ENCODE data around the gene SGPP2. TPM values are rescaled to one million over a fixed set of nuclear protein-coding genes. Genes with fewer than 3 reads are reported as not detected.

SGPP2 gene
- total and polyA plus RNA-seq, 2 donors (not counting 3 experiments of a cell fraction or from before 2014, with no cell fraction given): not detected

DNA sequence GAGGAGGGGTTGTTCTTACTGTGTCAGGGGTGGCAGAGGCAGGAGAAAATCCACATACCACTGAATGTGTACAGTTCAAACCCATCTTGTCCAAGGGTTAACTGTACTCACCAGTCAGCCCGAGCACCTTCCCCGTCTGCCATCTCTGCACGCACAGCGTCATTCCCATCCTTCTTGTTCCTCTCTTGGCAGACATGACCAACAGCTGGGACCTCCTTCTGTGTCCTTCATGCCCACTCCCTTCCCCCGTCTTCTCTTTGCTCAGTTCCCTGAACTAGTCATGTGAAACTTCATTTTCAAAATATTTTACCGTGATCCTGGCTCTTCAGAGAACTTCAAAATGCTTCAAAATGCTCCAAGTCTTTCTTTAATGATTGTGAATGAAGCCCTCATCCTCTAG is 139.6 kb downstream of the SGPP2 start:
- H3K4me1 ChIP-seq (ENCODE audit: control insufficient read depth, extremely low read depth, insufficient read depth, low read length): no peaks in the 10 kb centered on the region
- intact Hi-C loops (cut with micrococcal nuclease): no loop called here
- no peaks in the 10 kb centered on the region for H3K9me1 ChIP-seq (replicated peaks; ENCODE audit: control insufficient read depth, extremely low read depth, insufficient read depth, low read length)
- H3K9me3 ChIP-seq (replicated peaks; ENCODE audit: control insufficient read depth, insufficient read depth, low read length): no peaks in the 10 kb centered on the region
- H3K27me3 ChIP-seq (ENCODE audit: control insufficient read depth in 2 of 2, insufficient read depth in 2 of 2, low read length in 2 of 2): no peaks in the 10 kb centered on the region
- TF ChIP-seq FOS (IDR thresholded peaks at IDR 0.05; ENCODE audit: borderline replicate concordance, insufficient read depth, low read length) (no peak), POLR2A (IDR thresholded peaks at IDR 0.05; ENCODE audit: low read depth, low read length) (no peak)
- no peak overlapping the region for H3K27ac ChIP-seq (ENCODE audit: insufficient read depth, low read depth, low read length)
- no peak overlapping the region for H3K4me2 ChIP-seq (ENCODE audit: insufficient read depth, low read length)
- no peaks in the 10 kb centered on the region for H3K79me2 ChIP-seq (ENCODE audit: control insufficient read depth, insufficient read depth, low read length)
- no peak overlapping the region for H3K9ac ChIP-seq (replicated peaks; ENCODE audit: extremely low read depth, insufficient read depth, low read length)
- dilution Hi-C loops (cut with MboI; ENCODE audit: extremely low pct_ligation_motif_present, low sequenced_read_pairs): no loop called here
- ChIA-PET POLR2A (no interaction called here), CTCF (interaction anchor here (1.0 to 8.3 kb wide), 3 partner anchors 74 to 244 kb away, joined by 3 to 312 read pairs (median 3); a partner anchor contains a TSS)
- BruUV-seq (replicated peaks): no TSS peak
- H4K20me1 ChIP-seq (replicated peaks; ENCODE audit: control insufficient read depth, extremely low read depth, insufficient read depth, low read length): no peaks in the 10 kb centered on the region
- no peak overlapping the region for H2AFZ ChIP-seq (ENCODE audit: low read depth, low read length)
- no peaks in the 10 kb centered on the region for H3K36me3 ChIP-seq (ENCODE audit: control insufficient read depth in 2 of 2, extremely low read depth in 1 of 2, insufficient read depth in 2 of 2, low read length in 2 of 2)
- FAIRE-seq: no peak
- H3K4me3 ChIP-seq (replicated peaks in 1 of 3; ENCODE audit: insufficient read depth in 1 of 3, low read depth in 1 of 3, low read length in 3 of 3): no peak overlapping the region
- DNase-seq (ENCODE audit: low read depth, low spot score): no peak

DNA sequence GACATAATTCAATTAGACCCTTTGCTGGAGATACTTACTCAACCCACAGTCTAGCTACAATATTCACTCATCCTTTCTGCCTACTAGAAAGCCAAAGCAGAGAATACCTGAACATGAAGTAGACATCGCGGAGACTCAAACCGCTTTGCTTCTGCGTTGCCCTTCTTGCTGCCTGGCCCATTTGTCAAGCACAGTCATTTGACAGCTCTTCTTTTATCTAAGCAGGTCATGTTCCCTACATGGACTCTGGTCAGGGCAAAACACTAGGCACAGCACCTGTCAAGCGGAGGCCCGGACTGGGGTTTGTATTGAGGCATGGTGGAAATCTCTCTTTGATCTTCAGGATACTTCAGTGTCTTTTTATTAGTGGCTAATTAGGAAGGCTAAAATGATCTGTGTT is 141.9 kb downstream of the SGPP2 start:
- Histone ChIP-seq H3K4me1 (ENCODE audit: control insufficient read depth, extremely low read depth, insufficient read depth, low read length) (no peaks in the 10 kb centered on the region), H3K4me3 (replicated peaks in 1 of 3; ENCODE audit: insufficient read depth in 1 of 3, low read depth in 1 of 3, low read length in 3 of 3) (no peak overlapping the region), H3K79me2 (ENCODE audit: control insufficient read depth, insufficient read depth, low read length) (no peaks in the 10 kb centered on the region), H3K9me3 (replicated peaks; ENCODE audit: control insufficient read depth, insufficient read depth, low read length) (no peaks in the 10 kb centered on the region), H3K27me3 (ENCODE audit: control insufficient read depth in 2 of 2, insufficient read depth in 2 of 2, low read length in 2 of 2) (no peaks in the 10 kb centered on the region), H3K4me2 (ENCODE audit: insufficient read depth, low read length) (no peak overlapping the region), H4K20me1 (replicated peaks; ENCODE audit: control insufficient read depth, extremely low read depth, insufficient read depth, low read length) (no peaks in the 10 kb centered on the region), H3K27ac (ENCODE audit: insufficient read depth, low read depth, low read length) (no peak overlapping the region), H3K9ac (replicated peaks; ENCODE audit: extremely low read depth, insufficient read depth, low read length) (no peak overlapping the region), H3K9me1 (replicated peaks; ENCODE audit: control insufficient read depth, extremely low read depth, insufficient read depth, low read length) (no peaks in the 10 kb centered on the region), H3K36me3 (ENCODE audit: control insufficient read depth in 2 of 2, extremely low read depth in 1 of 2, insufficient read depth in 2 of 2, low read length in 2 of 2) (no peaks in the 10 kb centered on the region), H2AFZ (ENCODE audit: low read depth, low read length) (no peak overlapping the region)
- no peak for DNase-seq (ENCODE audit: low read depth, low spot score)
- FAIRE-seq: no peak
- ChIA-PET CTCF (no interaction called here), POLR2A (no interaction called here)
- no peak for TF ChIP-seq JUN (IDR thresholded peaks at IDR 0.05; ENCODE audit: borderline replicate concordance, insufficient read depth, insufficient read length, low read depth)
- TF ChIP-seq POLR2AphosphoS5 (IDR thresholded peaks at IDR 0.05; ENCODE audit: insufficient read depth, low read depth, low read length): no peak
- TF ChIP-seq, protein P1, sequence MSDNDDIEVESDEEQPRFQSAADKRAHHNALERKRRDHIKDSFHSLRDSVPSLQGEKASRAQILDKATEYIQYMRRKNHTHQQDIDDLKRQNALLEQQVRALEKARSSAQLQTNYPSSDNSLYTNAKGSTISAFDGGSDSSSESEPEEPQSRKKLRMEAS (IDR thresholded peaks at IDR 0.05; ENCODE audit: insufficient read depth, insufficient read length): no peak
- TF ChIP-seq EZH2 (IDR thresholded peaks at IDR 0.05; ENCODE audit: borderline replicate concordance, low read depth, low read length, severe bottlenecking): no peak
- TF ChIP-seq MYC (IDR thresholded peaks at IDR 0.05; ENCODE audit: low read depth, low read length): no peak
- TF ChIP-seq FOS (IDR thresholded peaks at IDR 0.05; ENCODE audit: borderline replicate concordance, insufficient read depth, low read length): no peak
- TF ChIP-seq, protein P2, sequence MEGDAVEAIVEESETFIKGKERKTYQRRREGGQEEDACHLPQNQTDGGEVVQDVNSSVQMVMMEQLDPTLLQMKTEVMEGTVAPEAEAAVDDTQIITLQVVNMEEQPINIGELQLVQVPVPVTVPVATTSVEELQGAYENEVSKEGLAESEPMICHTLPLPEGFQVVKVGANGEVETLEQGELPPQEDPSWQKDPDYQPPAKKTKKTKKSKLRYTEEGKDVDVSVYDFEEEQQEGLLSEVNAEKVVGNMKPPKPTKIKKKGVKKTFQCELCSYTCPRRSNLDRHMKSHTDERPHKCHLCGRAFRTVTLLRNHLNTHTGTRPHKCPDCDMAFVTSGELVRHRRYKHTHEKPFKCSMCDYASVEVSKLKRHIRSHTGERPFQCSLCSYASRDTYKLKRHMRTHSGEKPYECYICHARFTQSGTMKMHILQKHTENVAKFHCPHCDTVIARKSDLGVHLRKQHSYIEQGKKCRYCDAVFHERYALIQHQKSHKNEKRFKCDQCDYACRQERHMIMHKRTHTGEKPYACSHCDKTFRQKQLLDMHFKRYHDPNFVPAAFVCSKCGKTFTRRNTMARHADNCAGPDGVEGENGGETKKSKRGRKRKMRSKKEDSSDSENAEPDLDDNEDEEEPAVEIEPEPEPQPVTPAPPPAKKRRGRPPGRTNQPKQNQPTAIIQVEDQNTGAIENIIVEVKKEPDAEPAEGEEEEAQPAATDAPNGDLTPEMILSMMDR (IDR thresholded peaks at IDR 0.05; ENCODE audit: extremely low read depth in 1 of 2, insufficient read depth in 1 of 2, low read depth in 1 of 2, low read length in 2 of 2): no peak
- no peak for TF ChIP-seq POLR2A (IDR thresholded peaks at IDR 0.05; ENCODE audit: low read depth, low read length)
- no peak for TF ChIP-seq GATA2 (IDR thresholded peaks at IDR 0.05; ENCODE audit: insufficient read depth, insufficient read length, low read depth, low read length)
- intact Hi-C loops (cut with micrococcal nuclease) (no loop called here), dilution Hi-C loops (cut with MboI; ENCODE audit: extremely low pct_ligation_motif_present, low sequenced_read_pairs) (no loop called here)
- no TSS peak for BruUV-seq (replicated peaks)
